ENCODE results near the gene NXN.

DNA sequence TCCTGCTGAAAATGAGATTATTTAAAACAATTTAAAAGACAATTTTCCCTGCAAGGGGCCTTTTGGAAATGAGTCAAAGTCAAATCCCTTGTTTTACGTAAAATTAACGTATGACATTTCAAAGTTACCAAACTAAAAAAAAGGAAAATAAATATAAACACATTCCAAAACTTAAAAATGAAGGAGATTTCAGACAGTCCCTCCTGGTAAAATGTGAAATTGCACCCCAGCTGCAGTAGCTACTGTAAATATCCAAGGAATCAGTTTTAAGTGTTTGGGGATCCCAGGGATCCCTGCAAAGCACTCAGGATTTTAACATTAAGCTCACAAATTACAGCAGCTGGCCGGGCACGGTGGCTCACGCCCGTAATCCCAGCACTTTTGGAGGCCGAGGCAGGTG, 63.3 kb downstream of the NXN start:
- TF ChIP-seq POLR2AphosphoS5 (IDR thresholded peaks at IDR 0.05; ENCODE audit: low read depth, low read length), result no peak
- no peak for TF ChIP-seq POLR2A (IDR thresholded peaks at IDR 0.05; ENCODE audit: low read depth, low read length)
